Stimulated activated effector memory CD8-positive, alpha-beta T cell treated with anti-CD3 and anti-CD28 coated beads, Interleukin-12 subunit alpha, Interleukin-12 subunit beta, amount 100 ng/mL, for 72 hours (primary cell): ENCODE measurements around the gene FCN1.

ENCODE experiments used
- ATAC-seq: fragments of 150-1000 bp; cut with Tn5 transposase; 2 replicates; pipeline ENCODE4 v1.10.0; 2021
- DNase-seq, 2 donors: peaks; one replicate each; pipeline ENCODE4 v3.0.0; 2021 to 2022; ENCODE audit warnings: low spot score in 2 of 2
- H3K27ac Mint-ChIP-seq: one replicate; pipeline ENCODE4 v1.8.0; 2022; ENCODE audit warnings: mild to moderate bottlenecking, mixed read lengths
- H3K36me3 Mint-ChIP-seq: one replicate; pipeline ENCODE4 v1.8.0; 2022; ENCODE audit warnings: mild to moderate bottlenecking, mixed read lengths
- H3K4me1 Mint-ChIP-seq: one replicate; pipeline ENCODE4 v1.8.0; 2022; ENCODE audit warnings: mixed read lengths
- H3K4me3 Mint-ChIP-seq: one replicate; pipeline ENCODE4 v1.8.0; 2022; ENCODE audit warnings: mild to moderate bottlenecking, mixed read lengths
- H3K9me3 Mint-ChIP-seq: one replicate; pipeline ENCODE4 v1.8.0; 2022; ENCODE audit warnings: mixed read lengths

The FCN1 gene

GRCh38 chr9:134935056-134935640 is 17.4 kb upstream of the FCN1 start:
- H3K9me3 Mint-ChIP-seq = no peaks in the 10 kb centered on the region
- H3K4me3 Mint-ChIP-seq = no peak overlapping the region
- DNase-seq (no peak), ATAC-seq (no peak)
- H3K27ac Mint-ChIP-seq = no peak overlapping the region
- H3K36me3 Mint-ChIP-seq = no peaks in the 10 kb centered on the region
- H3K4me1 Mint-ChIP-seq = no peaks in the 10 kb centered on the region

- Mint-ChIP-seq H3K36me3 (no peaks in the 10 kb centered on the region), H3K27ac (no peak overlapping the region), H3K9me3 (no peaks in the 10 kb centered on the region), H3K4me3 (no peak overlapping the region), H3K4me1 (no peaks in the 10 kb centered on the region)
- no peak for ATAC-seq
- no peak for DNase-seq
Observed at GRCh38 chr9:134933076-134933659, 15.5 kb upstream of the FCN1 start.

- ATAC-seq (no peak), DNase-seq (no peak)
- Mint-ChIP-seq H3K4me3 (no peak overlapping the region), H3K27ac (no peak overlapping the region), H3K36me3 (no peaks in the 10 kb centered on the region), H3K9me3 (no peaks in the 10 kb centered on the region), H3K4me1 (no peaks in the 10 kb centered on the region)
Observed at GRCh38 chr9:134932606-134933005, 14.9 kb upstream of the FCN1 start.

DNA sequence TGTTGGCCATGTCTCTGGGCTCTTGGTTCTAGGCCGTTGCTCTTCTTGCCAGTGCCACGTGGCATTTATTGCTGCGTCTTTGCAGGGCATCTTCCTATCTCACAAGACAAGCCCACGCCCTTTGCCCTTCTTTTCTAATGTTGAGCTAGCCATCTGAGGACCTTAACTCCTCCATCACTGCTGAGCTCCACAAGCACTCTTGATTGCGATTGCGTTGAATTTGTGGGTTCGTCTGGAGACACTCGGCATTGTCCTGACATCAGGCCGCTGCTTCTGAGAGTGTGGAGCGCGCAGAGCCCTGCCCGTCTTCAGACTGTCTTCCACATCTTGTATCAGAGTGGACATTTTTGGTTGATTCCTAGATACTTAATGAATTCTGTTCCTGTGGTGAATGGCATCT is 14.5 kb upstream of the FCN1 start:
- Mint-ChIP-seq H3K4me3 (no peak overlapping the region), H3K9me3 (no peaks in the 10 kb centered on the region), H3K27ac (no peak overlapping the region), H3K36me3 (no peaks in the 10 kb centered on the region), H3K4me1 (no peaks in the 10 kb centered on the region)
- ATAC-seq (no peak), DNase-seq (no peak)

- Mint-ChIP-seq H3K36me3 (no peaks in the 10 kb centered on the region), H3K27ac (no peak overlapping the region), H3K4me1 (no peaks in the 10 kb centered on the region), H3K4me3 (no peak overlapping the region), H3K9me3 (no peaks in the 10 kb centered on the region)
- no peak for ATAC-seq
- no peak for DNase-seq
Observed at GRCh38 chr9:134930398-134930797, 12.7 kb upstream of the FCN1 start.

GRCh38 chr9:134929193-134930158 is 11.8 kb upstream of the FCN1 start:
- Mint-ChIP-seq H3K27ac (no peak overlapping the region), H3K4me1 (no peaks in the 10 kb centered on the region), H3K4me3 (no peak overlapping the region), H3K9me3 (no peaks in the 10 kb centered on the region), H3K36me3 (no peaks in the 10 kb centered on the region)
- ATAC-seq (peak; percentile 27), DNase-seq (no peak)

DNA sequence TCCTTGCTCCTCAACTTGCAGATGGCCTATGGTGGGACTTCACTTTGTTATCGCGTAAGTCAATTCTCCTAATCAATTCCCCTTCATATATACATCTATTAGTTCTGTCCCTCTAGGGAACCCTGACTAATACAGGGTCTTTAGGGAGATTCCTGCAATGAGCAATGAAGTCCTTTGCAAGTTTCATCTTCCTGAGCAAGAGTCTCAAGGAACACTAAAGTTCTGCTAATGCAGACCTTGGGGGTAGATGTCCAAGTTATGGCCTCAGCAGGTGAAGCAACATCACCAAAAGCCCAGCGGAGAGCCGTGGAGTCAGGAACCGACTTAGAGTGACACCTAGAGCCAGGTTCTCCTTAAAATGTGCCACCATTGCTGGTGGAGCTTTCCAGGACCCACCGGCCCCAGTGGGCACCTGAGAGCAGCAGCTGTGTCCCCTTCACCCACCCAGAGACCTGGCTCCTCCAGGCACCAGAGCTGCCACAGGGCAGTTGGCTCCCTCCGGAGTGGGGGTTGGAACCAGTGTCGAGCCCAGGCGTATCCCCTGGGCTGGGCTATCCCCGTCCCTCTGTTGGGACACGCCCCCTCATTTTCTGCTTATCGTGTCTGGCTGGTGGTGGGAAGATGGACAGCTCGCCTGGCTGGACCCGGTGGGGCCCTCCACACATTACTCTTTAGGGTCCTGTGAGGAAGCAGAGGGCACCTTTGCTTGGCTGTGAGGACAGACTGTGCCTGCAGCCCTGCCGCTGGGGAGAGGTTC is 10.9 kb upstream of the FCN1 start:
- DNase-seq (no peak), ATAC-seq (no peak)
- Mint-ChIP-seq H3K9me3 (no peaks in the 10 kb centered on the region), H3K4me1 (no peaks in the 10 kb centered on the region), H3K27ac (no peak overlapping the region), H3K36me3 (no peaks in the 10 kb centered on the region), H3K4me3 (no peak overlapping the region)

- Mint-ChIP-seq H3K9me3 (no peaks in the 10 kb centered on the region), H3K36me3 (no peaks in the 10 kb centered on the region), H3K27ac (no peak overlapping the region), H3K4me1 (no peaks in the 10 kb centered on the region), H3K4me3 (no peak overlapping the region)
- ATAC-seq (no peak), DNase-seq (no peak)
Observed at GRCh38 chr9:134925011-134925511, 7.3 kb upstream of the FCN1 start.

- Mint-ChIP-seq H3K9me3 (peaks cover 5% of the 10 kb centered on the region), H3K4me1 (no peaks in the 10 kb centered on the region), H3K27ac (no peak overlapping the region), H3K4me3 (no peak overlapping the region), H3K36me3 (no peaks in the 10 kb centered on the region)
- no peak for ATAC-seq
- no peak for DNase-seq
Observed at GRCh38 chr9:134923466-134923865, 5.8 kb upstream of the FCN1 start.

GRCh38 chr9:134922932-134923240 is 5.2 kb upstream of the FCN1 start:
- no peak overlapping the region for H3K27ac Mint-ChIP-seq
- DNase-seq = no peak
- H3K9me3 Mint-ChIP-seq = peaks cover 6% of the 10 kb centered on the region
- no peak for ATAC-seq
- no peak overlapping the region for H3K4me3 Mint-ChIP-seq
- no peaks in the 10 kb centered on the region for H3K36me3 Mint-ChIP-seq
- H3K4me1 Mint-ChIP-seq = no peaks in the 10 kb centered on the region

DNA sequence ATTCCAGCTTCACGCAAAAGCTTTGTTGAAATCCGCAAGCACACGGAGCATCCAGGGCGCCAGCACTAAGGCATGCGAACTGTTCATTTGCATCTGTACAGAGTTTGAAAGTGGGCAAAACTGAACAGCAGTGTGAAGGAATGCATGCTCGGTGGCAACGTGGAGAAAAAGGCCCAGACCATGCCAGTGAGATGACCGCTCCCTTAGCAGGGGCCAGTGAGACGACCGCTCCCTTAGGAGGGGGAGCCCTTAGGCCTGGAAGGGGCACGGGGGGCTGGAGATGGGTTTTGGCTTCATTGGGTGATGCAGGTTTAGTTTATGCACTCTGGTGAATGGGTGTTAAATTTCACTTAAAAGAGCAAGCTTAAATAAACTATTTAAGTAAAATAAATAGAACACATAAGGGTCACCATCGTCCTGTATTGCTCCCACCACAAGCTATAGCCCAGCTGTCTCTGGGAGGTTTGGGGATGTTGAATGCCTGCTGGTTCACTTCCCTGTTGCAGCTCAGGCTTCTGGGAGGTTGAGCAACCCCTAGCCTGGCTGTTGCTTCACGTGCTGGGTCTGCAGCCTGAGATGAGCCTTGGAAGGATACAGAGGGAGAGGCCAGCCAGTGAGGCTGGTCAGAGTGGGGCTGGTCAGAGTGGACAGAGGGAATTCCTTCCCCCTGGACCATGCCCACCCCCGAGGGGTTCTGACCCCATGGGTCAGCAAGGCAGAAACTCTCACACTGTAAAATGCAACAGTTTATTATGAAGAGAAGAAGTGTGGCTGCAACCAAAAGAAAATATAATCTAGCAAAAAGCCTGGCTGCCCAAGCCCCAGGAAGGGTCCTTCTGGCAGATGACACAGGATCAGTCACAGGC is 4.6 kb upstream of the FCN1 start:
- no peak overlapping the region for H3K27ac Mint-ChIP-seq
- ATAC-seq = no peak
- H3K4me1 Mint-ChIP-seq = no peaks in the 10 kb centered on the region
- no peak overlapping the region for H3K4me3 Mint-ChIP-seq
- no peak for DNase-seq
- H3K9me3 Mint-ChIP-seq = peaks cover 6% of the 10 kb centered on the region
- no peaks in the 10 kb centered on the region for H3K36me3 Mint-ChIP-seq

DNA sequence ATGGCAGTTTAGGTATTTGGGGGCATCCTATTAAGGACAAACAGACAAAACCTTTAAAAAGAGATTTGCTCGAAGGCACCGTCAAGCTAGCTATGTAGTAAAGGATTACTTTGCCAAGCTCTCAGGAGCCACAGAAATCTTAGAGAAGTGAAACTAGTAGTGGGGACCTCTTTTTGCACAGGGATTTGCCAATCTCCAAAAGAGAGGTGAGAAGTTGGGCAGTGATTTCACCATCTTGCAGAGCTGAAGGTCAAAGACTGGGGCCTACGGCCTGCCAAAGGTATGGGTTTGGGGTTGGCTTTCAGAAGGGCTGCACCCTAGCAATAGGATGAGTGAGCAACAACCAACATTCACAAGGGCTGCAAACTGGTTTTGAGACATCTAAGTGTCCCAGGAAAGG is 1.6 kb upstream of the FCN1 start:
- Mint-ChIP-seq H3K9me3 (peaks cover 6% of the 10 kb centered on the region), H3K4me1 (no peaks in the 10 kb centered on the region), H3K27ac (no peak overlapping the region), H3K36me3 (no peaks in the 10 kb centered on the region), H3K4me3 (no peak overlapping the region)
- DNase-seq = no peak
- ATAC-seq = no peak

DNA sequence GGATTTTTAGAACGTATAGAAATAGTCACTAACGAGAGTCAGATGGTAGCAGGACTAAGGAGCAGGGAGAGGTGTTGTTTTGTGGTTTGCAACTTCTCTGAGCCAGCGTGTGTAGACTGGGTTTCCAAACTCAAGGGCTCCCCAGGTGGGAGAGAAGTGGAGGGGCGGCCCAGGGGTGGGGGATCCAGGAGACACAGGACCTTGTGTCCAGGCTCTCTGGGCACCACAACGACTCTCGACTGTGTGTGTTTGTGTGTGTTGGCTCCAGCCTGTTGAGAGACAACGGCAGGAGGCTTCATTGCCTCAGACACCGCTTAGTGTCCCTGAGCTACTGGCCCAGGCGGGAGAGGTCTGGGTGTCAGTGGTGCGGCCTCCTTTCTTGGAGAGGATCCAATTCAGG is 934 bp upstream of the FCN1 start:
- DNase-seq (no peak), ATAC-seq (no peak)
- no peak overlapping the region for H3K4me3 Mint-ChIP-seq
- H3K4me1 Mint-ChIP-seq = no peaks in the 10 kb centered on the region
- no peak overlapping the region for H3K27ac Mint-ChIP-seq
- H3K9me3 Mint-ChIP-seq = peaks cover 6% of the 10 kb centered on the region
- H3K36me3 Mint-ChIP-seq = no peaks in the 10 kb centered on the region

GRCh38 chr9:134916161-134916665 is 1.5 kb downstream of the FCN1 start:
- ATAC-seq (no peak), DNase-seq (no peak)
- H3K4me1 Mint-ChIP-seq = no peaks in the 10 kb centered on the region
- H3K4me3 Mint-ChIP-seq = no peak overlapping the region
- H3K9me3 Mint-ChIP-seq = peaks cover 6% of the 10 kb centered on the region
- no peaks in the 10 kb centered on the region for H3K36me3 Mint-ChIP-seq
- no peak overlapping the region for H3K27ac Mint-ChIP-seq
